ENCODE data around the gene KCNJ1. TPM values are rescaled to one million over a fixed set of nuclear protein-coding genes. Genes with fewer than 3 reads are reported as not detected.

The KCNJ1 gene
- total and polyA plus RNA-seq, 10 of the 15 experiments (the other 5 are each of a cell fraction or from before 2014, with no cell fraction given) = not detected

- peak; percentile 72; the same call in 1 of the 2 replicates for TF ChIP-seq ZNF217 (IDR thresholded peaks at IDR 0.05)
- TF ChIP-seq MXI1 (IDR thresholded peaks at IDR 0.05; ENCODE audit: low read depth, low read length) = no peak
- TF ChIP-seq E2F8 (IDR thresholded peaks at IDR 0.05; ENCODE audit: low read depth, partially characterized antibody) = peak; percentile 61
- TF ChIP-seq BCL3 (IDR thresholded peaks at IDR 0.05; ENCODE audit: borderline replicate concordance, insufficient read depth, low read depth, low read length, poor library complexity, severe bottlenecking) = no peak
- TF ChIP-seq JUND (IDR thresholded peaks at IDR 0.05; ENCODE audit: low read depth, low read length) = no peak
- TF ChIP-seq MYB (IDR thresholded peaks at IDR 0.05; ENCODE audit: borderline replicate concordance, low read depth, low read length) = no peak
- TF ChIP-seq GABPA (IDR thresholded peaks at IDR 0.05; ENCODE audit: low read depth) = no peak
- no peak for TF ChIP-seq TCF7 (IDR thresholded peaks at IDR 0.05; ENCODE audit: borderline replicate concordance)
- no peak for TF ChIP-seq YY1 (IDR thresholded peaks at IDR 0.05; ENCODE audit: low read depth, low read length)
- TF ChIP-seq PML (IDR thresholded peaks at IDR 0.05; ENCODE audit: low read length) = no peak
- TF ChIP-seq PKNOX1 (IDR thresholded peaks at IDR 0.05) = peak; percentile 40
- TF ChIP-seq POLR2AphosphoS2 (IDR thresholded peaks at IDR 0.05; ENCODE audit: low read depth, low read length) = no peak
- TF ChIP-seq NRF1 (conservative IDR thresholded peaks at IDR 0.05; ENCODE audit: low read depth, low read length) = no peak
- TF ChIP-seq CBFB (IDR thresholded peaks at IDR 0.05; ENCODE audit: low read depth) = no peak
- no peak for TF ChIP-seq SUZ12 (IDR thresholded peaks at IDR 0.05; ENCODE audit: unreplicated experiment)
- TF ChIP-seq IRF3 (IDR thresholded peaks at IDR 0.05) = no peak
- no peak for TF ChIP-seq PAX8 (IDR thresholded peaks at IDR 0.05)
- TF ChIP-seq ESRRA (IDR thresholded peaks at IDR 0.05; ENCODE audit: low read length) = no peak
- 0 out of 2 replicates have a peak, but pooled peaks have one; percentile 35 for TF ChIP-seq HDGF (IDR thresholded peaks at IDR 0.05)
- TF ChIP-seq BHLHE40 (IDR thresholded peaks at IDR 0.05; ENCODE audit: borderline replicate concordance in 1 of 2, low read depth in 2 of 2, low read length in 1 of 2) = peak; percentile 11 to 74; a peak in 1 of 4 replicates
Measured at GRCh38 chr11:128830290-128831173, 36.6 kb downstream of the KCNJ1 start (continued).

Data from GM12878 (cell line).